ENCODE measurements around the gene SIRT5. TPM values are rescaled to one million over a fixed set of nuclear protein-coding genes. Genes with fewer than 3 reads are reported as not detected.

SIRT5 gene
- total RNA-seq, 4 donors from 2014 or later: 9.0 to 20.9 (median 16.9) TPM

GRCh38 chr6:13663986-13664385 is 89.6 kb downstream of the SIRT5 start:
- no peak for TF ChIP-seq CTCF (IDR thresholded peaks at IDR 0.05; ENCODE audit: low read depth)

Other genes starting within 250 kb of the SIRT5 start
- gene TBC1D7, start 246.1 kb upstream of the SIRT5 start, total RNA-seq: 10 to 100 TPM in 2 of 4 donors, 1 to 10 TPM in 2; 8.6 to 19.0 (median 9.7) TPM
- 10 to 100 TPM; 26.2 to 68.9 (median 29.1) TPM for gene GFOD1, start 87.0 kb upstream of the SIRT5 start, total RNA-seq
- gene NOL7, start 40.7 kb downstream of the SIRT5 start, total RNA-seq: 10 to 100 TPM; 77.2 to 88.5 (median 83.7) TPM
- 10 to 100 TPM; 35.2 to 63.3 (median 52.1) TPM for gene RANBP9, start 137.2 kb downstream of the SIRT5 start, total RNA-seq
- 10 to 100 TPM; 10.5 to 19.2 (median 17.1) TPM for gene MCUR1, start 240.0 kb downstream of the SIRT5 start, total RNA-seq